ENCODE results near the gene FAM200C. TPM values are rescaled to one million over a fixed set of nuclear protein-coding genes. Genes with fewer than 3 reads are reported as not detected.

The FAM200C gene
- total RNA-seq, 1 donor = 3.6 TPM

- no peaks in the 10 kb centered on the region for H4K20me1 ChIP-seq (ENCODE audit: insufficient read depth, low read length)
- H3K9me3 ChIP-seq (ENCODE audit: low read depth, low read length) = no peaks in the 10 kb centered on the region
- H3K4me2 ChIP-seq (ENCODE audit: insufficient read depth, low read length) = no peak overlapping the region
- H3K27ac ChIP-seq (ENCODE audit: low read depth, low read length) = no peak overlapping the region
- DNase-seq (ENCODE audit: insufficient read length, low spot score, missing footprints) = no peak
- no peaks in the 10 kb centered on the region for H3K79me2 ChIP-seq (ENCODE audit: insufficient read depth, low read length)
- H3K4me3 ChIP-seq (ENCODE audit: insufficient read depth, low read length) = no peak overlapping the region
- no peaks in the 10 kb centered on the region for H3K36me3 ChIP-seq (ENCODE audit: insufficient read depth, low read length)
- H3K4me1 ChIP-seq (ENCODE audit: insufficient read depth, low read length) = no peaks in the 10 kb centered on the region
- no peak for TF ChIP-seq CTCF (IDR thresholded peaks at IDR 0.05; ENCODE audit: extremely low read depth, low read depth, low read length)
- H3K27me3 ChIP-seq (ENCODE audit: insufficient read depth, low read length) = peaks cover 8% of the 10 kb centered on the region
- no peak overlapping the region for H2AFZ ChIP-seq (ENCODE audit: low read length)
These were observed 28.6 kb downstream of the FAM200C start for GRCh38 chr5:160371294-160371693.

- no peaks in the 10 kb centered on the region for H3K9me3 ChIP-seq (ENCODE audit: low read depth, low read length)
- H3K79me2 ChIP-seq (ENCODE audit: insufficient read depth, low read length) = no peaks in the 10 kb centered on the region
- no peaks in the 10 kb centered on the region for H4K20me1 ChIP-seq (ENCODE audit: insufficient read depth, low read length)
- peaks cover 8% of the 10 kb centered on the region for H3K27me3 ChIP-seq (ENCODE audit: insufficient read depth, low read length)
- no peak for TF ChIP-seq CTCF (IDR thresholded peaks at IDR 0.05; ENCODE audit: extremely low read depth, low read depth, low read length)
- H3K27ac ChIP-seq (ENCODE audit: low read depth, low read length) = no peak overlapping the region
- H2AFZ ChIP-seq (ENCODE audit: low read length) = peak overlapping the region; percentile 82
- peak overlapping the region; percentile 90 for H3K4me2 ChIP-seq (ENCODE audit: insufficient read depth, low read length)
- peak overlapping the region; percentile 76 for H3K4me3 ChIP-seq (ENCODE audit: insufficient read depth, low read length)
- no peaks in the 10 kb centered on the region for H3K4me1 ChIP-seq (ENCODE audit: insufficient read depth, low read length)
- no peaks in the 10 kb centered on the region for H3K36me3 ChIP-seq (ENCODE audit: insufficient read depth, low read length)
- DNase-seq (ENCODE audit: insufficient read length, low spot score, missing footprints) = no peak
These were observed 29.2 kb downstream of the FAM200C start for GRCh38 chr5:160370713-160371034.

GRCh38 chr5:160369990-160370712, 29.7 kb downstream of the FAM200C start, which contains the start of gene C1QTNF2:
C1QTNF2 (minus strand) TSS chr5:160370626; CDS start chr5:160355011, 15,615 bp downstream.
- no peak within 1 kb of the TSS for H3K27ac ChIP-seq (ENCODE audit: low read depth, low read length)
- peak; percentile 94 for DNase-seq (ENCODE audit: insufficient read length, low spot score, missing footprints)
- H3K4me3 ChIP-seq (ENCODE audit: insufficient read depth, low read length) = peak within 1 kb of the TSS; percentile 76

More at GRCh38 chr5:160369990-160370712, 29.7 kb downstream of the FAM200C start, which contains the start of gene C1QTNF2:
- H3K4me1 ChIP-seq (ENCODE audit: insufficient read depth, low read length) = no peaks in the 10 kb centered on the region
- no peak for TF ChIP-seq CTCF (IDR thresholded peaks at IDR 0.05; ENCODE audit: extremely low read depth, low read depth, low read length)
- H3K36me3 ChIP-seq (ENCODE audit: insufficient read depth, low read length) = no peaks in the 10 kb centered on the region
- peak within 1 kb of the TSS; percentile 90 for H3K4me2 ChIP-seq (ENCODE audit: insufficient read depth, low read length)
- H3K79me2 ChIP-seq (ENCODE audit: insufficient read depth, low read length) = no peaks in the 10 kb centered on the region
- H3K9me3 ChIP-seq (ENCODE audit: low read depth, low read length) = no peaks in the 10 kb centered on the region
- peaks cover 7% of the 10 kb centered on the region for H3K27me3 ChIP-seq (ENCODE audit: insufficient read depth, low read length)
- H2AFZ ChIP-seq (ENCODE audit: low read length) = peak within 1 kb of the TSS; percentile 82
- H4K20me1 ChIP-seq (ENCODE audit: insufficient read depth, low read length) = no peaks in the 10 kb centered on the region

Measured in osteoblast (primary cell).